Astrocyte (in vitro differentiated cells and primary cell): ENCODE measurements around the gene ESAM. TPM values are rescaled to one million over a fixed set of nuclear protein-coding genes. Genes with fewer than 3 reads are reported as not detected.

Experiments
- DNase-seq: peaks from one replicate; pipeline ENCODE4 v3.0.0-alpha.2; 2010; ENCODE audit warnings: low read depth
- FAIRE-seq: peaks from 2 replicates; lab custom pipeline; 2011; peaks lifted over from hg19 to GRCh38; lab: Jason Lieb, UNC
- H2AFZ ChIP-seq: 2 replicates; pipeline ENCODE4 v1.6.0; 2012; ENCODE audit warnings: low read depth, low read length, inconsistent platforms
- H3K27ac ChIP-seq: 2 replicates; pipeline ENCODE4 v1.5.1; 2011; ENCODE audit warnings: low read depth, low read length, inconsistent platforms
- H3K27me3 ChIP-seq: 2 replicates; pipeline ENCODE4 v1.6.0; 2011; ENCODE audit warnings: low read length, inconsistent platforms; ENCODE audit not compliant: insufficient read depth
- H3K36me3 ChIP-seq: 2 replicates; pipeline ENCODE4 v1.5.1; 2011; ENCODE audit warnings: low read length, inconsistent platforms; ENCODE audit not compliant: insufficient read depth
- H3K4me1 ChIP-seq: 2 replicates; pipeline ENCODE4 v1.5.1; 2011; ENCODE audit warnings: low read length, inconsistent platforms; ENCODE audit not compliant: insufficient read depth
- H3K4me2 ChIP-seq: 2 replicates; pipeline ENCODE4 v1.6.0; 2012; ENCODE audit warnings: low read length, inconsistent platforms
- H3K4me3 ChIP-seq: 2 replicates; pipeline ENCODE4 v1.5.1; 2011; ENCODE audit warnings: low read depth, mild to moderate bottlenecking, low read length, inconsistent platforms; ENCODE audit not compliant: insufficient read depth
- H3K79me2 ChIP-seq: 2 replicates; pipeline ENCODE4 v1.6.0; 2012; ENCODE audit warnings: mild to moderate bottlenecking, low read length, inconsistent platforms; ENCODE audit not compliant: insufficient read depth
- H3K9ac ChIP-seq: 2 replicates; pipeline ENCODE4 v1.6.0; 2012; ENCODE audit warnings: mild to moderate bottlenecking, low read length, inconsistent platforms
- H3K9me3 ChIP-seq: 2 replicates; pipeline ENCODE4 v1.5.1; 2012; ENCODE audit warnings: low read depth, mild to moderate bottlenecking, low read length, inconsistent platforms; ENCODE audit not compliant: insufficient read depth
- H4K20me1 ChIP-seq: 2 replicates; pipeline ENCODE4 v1.6.0; 2012; ENCODE audit warnings: low read length, inconsistent platforms; ENCODE audit not compliant: insufficient read depth
- H3K27ac Mint-ChIP-seq: one replicate; pipeline ENCODE4 v1.8.0; 2021; ENCODE audit warnings: mild to moderate bottlenecking, mixed read lengths; ENCODE audit not compliant: unreplicated experiment
- H3K27me3 Mint-ChIP-seq: one replicate; pipeline ENCODE4 v1.8.0; 2021; ENCODE audit warnings: low read depth, mixed read lengths; ENCODE audit not compliant: unreplicated experiment
- H3K36me3 Mint-ChIP-seq: one replicate; pipeline ENCODE4 v1.8.0; 2021; ENCODE audit warnings: low read depth, mixed read lengths; ENCODE audit not compliant: unreplicated experiment
- H3K4me1 Mint-ChIP-seq: one replicate; pipeline ENCODE4 v1.8.0; 2021; ENCODE audit warnings: low read depth, mixed read lengths; ENCODE audit not compliant: unreplicated experiment
- H3K4me3 Mint-ChIP-seq: one replicate; pipeline ENCODE4 v1.8.0; 2021; ENCODE audit warnings: mild to moderate bottlenecking, moderate library complexity, mixed read lengths; ENCODE audit not compliant: unreplicated experiment
- H3K9me3 Mint-ChIP-seq: one replicate; pipeline ENCODE4 v1.8.0; 2021; ENCODE audit warnings: mild to moderate bottlenecking, mixed read lengths; ENCODE audit not compliant: unreplicated experiment
- CTCF ChIP-seq: IDR thresholded peaks from 2 replicates; pipeline ENCODE4 v1.5.1; 2011; ENCODE audit warnings: low read depth, mild to moderate bottlenecking, inconsistent platforms, low read length, moderate library complexity; ENCODE audit not compliant: insufficient read depth
- EZH2 ChIP-seq: IDR thresholded peaks from 2 replicates; pipeline ENCODE4 v1.6.1; 2012; ENCODE audit warnings: mild to moderate bottlenecking, low read length, inconsistent platforms; ENCODE audit not compliant: insufficient read depth
- total RNA-seq: library from RNA; stranded (reverse); gene quantifications from 2 replicates; pipeline ENCODE4 v1.2.1, GENCODE V29; 2021

Gene ESAM
- total RNA-seq, 1 donor from 2014 or later: 22.0 TPM

- peaks cover 16% of the 10 kb centered on the region for H3K4me1 Mint-ChIP-seq
- H3K36me3 Mint-ChIP-seq: peaks cover 4% of the 10 kb centered on the region
- H3K9me3 Mint-ChIP-seq: peaks cover 3% of the 10 kb centered on the region
Observed at GRCh38 chr11:124743050-124743449, 19.0 kb downstream of the ESAM start.

GRCh38 chr11:124742555-124742954 lies 19.5 kb downstream of the ESAM start:
- DNase-seq (no peak), FAIRE-seq (no peak)
- Histone ChIP-seq H3K9ac (no peak overlapping the region), H3K27ac (no peak overlapping the region), H3K4me2 (no peak overlapping the region), H3K79me2 (no peaks in the 10 kb centered on the region), H3K9me3 (no peaks in the 10 kb centered on the region), H3K27me3 (peaks cover 14% of the 10 kb centered on the region), H4K20me1 (peaks cover 4% of the 10 kb centered on the region), H3K4me1 (peaks cover 20% of the 10 kb centered on the region), H3K4me3 (no peak overlapping the region), H3K36me3 (no peaks in the 10 kb centered on the region), H2AFZ (no peak overlapping the region)
- Mint-ChIP-seq H3K4me3 (no peak overlapping the region), H3K27me3 (peaks cover 75% of the 10 kb centered on the region), H3K36me3 (peaks cover 4% of the 10 kb centered on the region), H3K9me3 (peaks cover 3% of the 10 kb centered on the region), H3K4me1 (peaks cover 11% of the 10 kb centered on the region), H3K27ac (no peak overlapping the region)
- TF ChIP-seq EZH2 (no peak), CTCF (no peak)

More at GRCh38 chr11:124743050-124743449, 19.0 kb downstream of the ESAM start:
- Mint-ChIP-seq H3K27ac (no peak overlapping the region), H3K4me3 (no peak overlapping the region), H3K27me3 (peaks cover 74% of the 10 kb centered on the region)
- no peak for DNase-seq
- Histone ChIP-seq H2AFZ (no peak overlapping the region), H3K9ac (no peak overlapping the region), H3K4me3 (no peak overlapping the region), H3K4me1 (peaks cover 24% of the 10 kb centered on the region), H3K79me2 (no peaks in the 10 kb centered on the region), H4K20me1 (peaks cover 4% of the 10 kb centered on the region), H3K4me2 (no peak overlapping the region), H3K9me3 (no peaks in the 10 kb centered on the region), H3K36me3 (no peaks in the 10 kb centered on the region), H3K27me3 (peaks cover 14% of the 10 kb centered on the region), H3K27ac (no peak overlapping the region)
- no peak for TF ChIP-seq CTCF
- no peak for TF ChIP-seq EZH2
- no peak for FAIRE-seq

- H3K36me3 ChIP-seq: no peaks in the 10 kb centered on the region
- peaks cover 7% of the 10 kb centered on the region for H3K4me1 Mint-ChIP-seq
- peaks cover 3% of the 10 kb centered on the region for H3K9me3 Mint-ChIP-seq
- TF ChIP-seq CTCF (peak; percentile 45), EZH2 (peak; percentile 4)
- peaks cover 5% of the 10 kb centered on the region for H3K4me1 ChIP-seq
- peaks cover 4% of the 10 kb centered on the region for H3K36me3 Mint-ChIP-seq
- peaks cover 4% of the 10 kb centered on the region for H4K20me1 ChIP-seq
- H3K4me3 Mint-ChIP-seq: peak overlapping the region; percentile 76
- H3K27ac ChIP-seq: no peak overlapping the region
- H3K9me3 ChIP-seq: no peaks in the 10 kb centered on the region
- no peak overlapping the region for H3K27ac Mint-ChIP-seq
- H3K4me3 ChIP-seq: peak overlapping the region; percentile 65
- H2AFZ ChIP-seq: peak overlapping the region; percentile 95
- peaks cover 83% of the 10 kb centered on the region for H3K27me3 Mint-ChIP-seq
- H3K4me2 ChIP-seq: peak overlapping the region; percentile 99
- H3K9ac ChIP-seq: peak overlapping the region; percentile 69
- no peak for DNase-seq
- peaks cover 15% of the 10 kb centered on the region for H3K27me3 ChIP-seq
- no peak for FAIRE-seq
- H3K79me2 ChIP-seq: no peaks in the 10 kb centered on the region
Observed at GRCh38 chr11:124740277-124740882, 21.7 kb downstream of the ESAM start.
